ENCODE data around the gene SMAD5. TPM values are rescaled to one million over a fixed set of nuclear protein-coding genes. Genes with fewer than 3 reads are reported as not detected.

Gene SMAD5
- 10 to 100 TPM; 71.1 to 71.2 (median 71.2) TPM for polyA plus RNA-seq (ENCODE audit: insufficient read length in 3 of 3)

- DNase-seq (ENCODE audit: low read depth in 3 of 3, low spot score in 2 of 3), result peak; percentile 88 to 94 (median 91)
Observed at GRCh38 chr5:136132557-136133221, at the start of gene SMAD5. SMAD5 (plus strand) TSS chr5:136132845; CDS start chr5:136153761, 20,916 bp downstream.

- DNase-seq (ENCODE audit: low read depth in 3 of 3, low spot score in 2 of 3), result no peak
Observed at GRCh38 chr5:136084698-136085097, 47.9 kb upstream of the SMAD5 start.

- DNase-seq (ENCODE audit: low read depth in 3 of 3, low spot score in 2 of 3), result no peak
Observed at GRCh38 chr5:136086783-136087566, 45.7 kb upstream of the SMAD5 start.

GRCh38 chr5:136087961-136088871 lies 44.4 kb upstream of the SMAD5 start:
- DNase-seq (ENCODE audit: low read depth in 3 of 3, low spot score in 2 of 3), result no peak

- no peak for DNase-seq (ENCODE audit: low read depth in 3 of 3, low spot score in 2 of 3)
Observed at GRCh38 chr5:136089791-136090190, 42.9 kb upstream of the SMAD5 start.

- DNase-seq (ENCODE audit: low read depth in 3 of 3, low spot score in 2 of 3), result no peak
Observed at GRCh38 chr5:136090319-136090718, 42.3 kb upstream of the SMAD5 start.

- DNase-seq (ENCODE audit: low read depth in 3 of 3, low spot score in 2 of 3), result no peak
Observed at GRCh38 chr5:136094189-136094912, 38.3 kb upstream of the SMAD5 start.

- no peak for DNase-seq (ENCODE audit: low read depth in 3 of 3, low spot score in 2 of 3)
Observed at GRCh38 chr5:136094913-136095641, 37.6 kb upstream of the SMAD5 start.

GRCh38 chr5:136098176-136098575 lies 34.5 kb upstream of the SMAD5 start:
- DNase-seq (ENCODE audit: low read depth in 3 of 3, low spot score in 2 of 3), result no peak

- no peak for DNase-seq (ENCODE audit: low read depth in 3 of 3, low spot score in 2 of 3)
Observed at GRCh38 chr5:136099870-136100269, 32.8 kb upstream of the SMAD5 start.

GRCh38 chr5:136101884-136102283 lies 30.8 kb upstream of the SMAD5 start:
- DNase-seq (ENCODE audit: low read depth in 3 of 3, low spot score in 2 of 3), result no peak

- no peak for DNase-seq (ENCODE audit: low read depth in 3 of 3, low spot score in 2 of 3)
Observed at GRCh38 chr5:136103118-136103517, 29.5 kb upstream of the SMAD5 start.

- DNase-seq (ENCODE audit: low read depth in 3 of 3, low spot score in 2 of 3), result no peak
Observed at GRCh38 chr5:136104306-136104965, 28.2 kb upstream of the SMAD5 start.

- no peak for DNase-seq (ENCODE audit: low read depth in 3 of 3, low spot score in 2 of 3)
Observed at GRCh38 chr5:136106351-136107031, 26.2 kb upstream of the SMAD5 start.

- no peak for DNase-seq (ENCODE audit: low read depth in 3 of 3, low spot score in 2 of 3)
Observed at GRCh38 chr5:136108180-136108611, 24.4 kb upstream of the SMAD5 start.

GRCh38 chr5:136108766-136109165 lies 23.9 kb upstream of the SMAD5 start:
- DNase-seq (ENCODE audit: low read depth in 3 of 3, low spot score in 2 of 3), result peak in 1 of 3 donors; percentile 27

GRCh38 chr5:136109453-136110135 lies 23.1 kb upstream of the SMAD5 start:
- no peak for DNase-seq (ENCODE audit: low read depth in 3 of 3, low spot score in 2 of 3)

- no peak for DNase-seq (ENCODE audit: low read depth in 3 of 3, low spot score in 2 of 3)
Observed at GRCh38 chr5:136113606-136114005, 19.0 kb upstream of the SMAD5 start.

Measured in right renal cortex interstitium (tissue), 3 donors.